COLO829 (cell line): ENCODE results near the gene CLIC3.
A peak's percentile ranks its signal among the peaks of the same experiment; 100 is the strongest.

ENCODE experiments used
- DNase-seq: peaks from one replicate; pipeline ENCODE4 v3.0.0; 2012; ENCODE audit warnings: low spot score

CLIC3 gene

GRCh38 chr9:137030538-137031527 lies 34.5 kb upstream of the CLIC3 start:
- DNase-seq = no peak

- no peak for DNase-seq
Observed at GRCh38 chr9:137030006-137030405, 33.6 kb upstream of the CLIC3 start.

- DNase-seq = no peak
Observed at GRCh38 chr9:137029058-137029936, 32.9 kb upstream of the CLIC3 start.

GRCh38 chr9:137028263-137029057 lies 32.1 kb upstream of the CLIC3 start:
- no peak for DNase-seq

GRCh38 chr9:137027369-137028262 lies 31.2 kb upstream of the CLIC3 start, which contains the start of gene ABCA2:
Gene ABCA2 (minus strand): TSS chr9:137028237. CDS start chr9:137028140, 97 bp downstream.
- no peak for DNase-seq

- no peak for DNase-seq
Observed at GRCh38 chr9:137026828-137027227, 30.5 kb upstream of the CLIC3 start.

GRCh38 chr9:137026384-137026783 lies 30.0 kb upstream of the CLIC3 start:
- DNase-seq = no peak

GRCh38 chr9:137025517-137025966 lies 29.2 kb upstream of the CLIC3 start:
- DNase-seq = peak; percentile 33

- no peak for DNase-seq
Observed at GRCh38 chr9:137023583-137023991, 27.2 kb upstream of the CLIC3 start.

- DNase-seq = no peak
Observed at GRCh38 chr9:137023157-137023556, 26.8 kb upstream of the CLIC3 start.

- no peak for DNase-seq
Observed at GRCh38 chr9:137022662-137023008, 26.3 kb upstream of the CLIC3 start.

GRCh38 chr9:137021979-137022661 lies 25.8 kb upstream of the CLIC3 start:
- peak; percentile 91 for DNase-seq

GRCh38 chr9:137021568-137021978 lies 25.2 kb upstream of the CLIC3 start:
- no peak for DNase-seq

GRCh38 chr9:137020771-137021567 lies 24.6 kb upstream of the CLIC3 start:
- no peak for DNase-seq

- no peak for DNase-seq
Observed at GRCh38 chr9:137019891-137020683, 23.7 kb upstream of the CLIC3 start.

GRCh38 chr9:137018761-137019559 lies 22.6 kb upstream of the CLIC3 start:
- no peak for DNase-seq

GRCh38 chr9:137017791-137018497 lies 21.6 kb upstream of the CLIC3 start:
- DNase-seq = no peak
